MM.1S (cell line): ENCODE measurements around the gene TFRC.

Experiments
- CTCF ChIP-seq: fragments of 300-600 bp; sonication (generic); IDR thresholded peaks from 2 replicates; pipeline ENCODE4 v1.5.1; 2016; ENCODE audit warnings: antibody characterized with exemption, low read length, mixed read lengths
- EZH2 ChIP-seq: fragments of 300-600 bp; sonication (generic); optimal IDR thresholded peaks from 2 replicates; pipeline ENCODE3; 2017; ENCODE audit warnings: low read depth, mild to moderate bottlenecking, antibody characterized with exemption, low read length, mixed read lengths

- no peak for TF ChIP-seq CTCF
- no peak for TF ChIP-seq EZH2
Observed at GRCh38 chr3:196007744-196008335, 74.0 kb downstream of the TFRC start.
